Keratinocyte (primary cell): ENCODE results near the gene UBE2D2.
A peak's percentile ranks its signal among the peaks of the same experiment; 100 is the strongest.

Source experiments
- CTCF ChIP-seq, 3 experiments: IDR thresholded peaks in 1 of 3; conservative IDR thresholded peaks in 1 of 3; optimal IDR thresholded peaks in 1 of 3; 2 replicates in 2 of 3; 3 replicates in 1 of 3; pipeline versions ENCODE3 to v1.5.1; 2011; ENCODE audit warnings: low read length in 3 of 3, mild to moderate bottlenecking in 3 of 3, moderate library complexity in 2 of 3, control low read depth in 1 of 3, inconsistent platforms in 1 of 3; ENCODE audit not compliant: insufficient read depth in 2 of 3; ENCODE audit errors: extremely low read depth in 1 of 3
- EZH2 ChIP-seq: IDR thresholded peaks from one replicate; pipeline ENCODE4 v1.6.1; 2012; ENCODE audit warnings: inconsistent platforms, mild to moderate bottlenecking, low read length, moderate library complexity

- TF ChIP-seq CTCF (optimal IDR thresholded peaks at IDR 0.05 in 1 of 3, IDR thresholded peaks at IDR 0.05 in 1 of 3, conservative IDR thresholded peaks at IDR 0.05 in 1 of 3; ENCODE audit: extremely low read depth in 1 of 3, insufficient read depth in 2 of 3, low read length in 3 of 3) (no peak), EZH2 (peak; percentile 20)
Measured at GRCh38 chr5:139646912-139647505, 85.9 kb downstream of the UBE2D2 start.
